Cardiac fibroblast (primary cell): ENCODE measurements around the gene MPL.

Source experiments
- DNase-seq, 2 donors: peaks; one replicate each; pipeline versions ENCODE4 v3.0.0 to v3.0.0-alpha.2; 2010; ENCODE audit warnings: low read depth in 2 of 2
- H3K4me3 ChIP-seq, 2 donors: replicated peaks in 1 of 2; 1 replicate in 1 of 2; 2 replicates in 1 of 2; pipeline ENCODE4 v1.5.1; 2011; ENCODE audit warnings: low read depth in 2 of 2, low read length in 2 of 2, mild to moderate bottlenecking in 2 of 2, moderate library complexity in 1 of 2
- TF ChIP-seq, protein P1 (sequence below): IDR thresholded peaks from one replicate; pipeline ENCODE4 v1.5.1; 2011; ENCODE audit warnings: low read depth, mild to moderate bottlenecking, low read length, inconsistent platforms

MPL gene

GRCh38 chr1:43372172-43372571 is 34.6 kb downstream of the MPL start:
- DNase-seq = peak in 1 of 2 donors; percentile 31
- no peak overlapping the region for H3K4me3 ChIP-seq
- TF ChIP-seq, protein P1, sequence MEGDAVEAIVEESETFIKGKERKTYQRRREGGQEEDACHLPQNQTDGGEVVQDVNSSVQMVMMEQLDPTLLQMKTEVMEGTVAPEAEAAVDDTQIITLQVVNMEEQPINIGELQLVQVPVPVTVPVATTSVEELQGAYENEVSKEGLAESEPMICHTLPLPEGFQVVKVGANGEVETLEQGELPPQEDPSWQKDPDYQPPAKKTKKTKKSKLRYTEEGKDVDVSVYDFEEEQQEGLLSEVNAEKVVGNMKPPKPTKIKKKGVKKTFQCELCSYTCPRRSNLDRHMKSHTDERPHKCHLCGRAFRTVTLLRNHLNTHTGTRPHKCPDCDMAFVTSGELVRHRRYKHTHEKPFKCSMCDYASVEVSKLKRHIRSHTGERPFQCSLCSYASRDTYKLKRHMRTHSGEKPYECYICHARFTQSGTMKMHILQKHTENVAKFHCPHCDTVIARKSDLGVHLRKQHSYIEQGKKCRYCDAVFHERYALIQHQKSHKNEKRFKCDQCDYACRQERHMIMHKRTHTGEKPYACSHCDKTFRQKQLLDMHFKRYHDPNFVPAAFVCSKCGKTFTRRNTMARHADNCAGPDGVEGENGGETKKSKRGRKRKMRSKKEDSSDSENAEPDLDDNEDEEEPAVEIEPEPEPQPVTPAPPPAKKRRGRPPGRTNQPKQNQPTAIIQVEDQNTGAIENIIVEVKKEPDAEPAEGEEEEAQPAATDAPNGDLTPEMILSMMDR = no peak

DNA sequence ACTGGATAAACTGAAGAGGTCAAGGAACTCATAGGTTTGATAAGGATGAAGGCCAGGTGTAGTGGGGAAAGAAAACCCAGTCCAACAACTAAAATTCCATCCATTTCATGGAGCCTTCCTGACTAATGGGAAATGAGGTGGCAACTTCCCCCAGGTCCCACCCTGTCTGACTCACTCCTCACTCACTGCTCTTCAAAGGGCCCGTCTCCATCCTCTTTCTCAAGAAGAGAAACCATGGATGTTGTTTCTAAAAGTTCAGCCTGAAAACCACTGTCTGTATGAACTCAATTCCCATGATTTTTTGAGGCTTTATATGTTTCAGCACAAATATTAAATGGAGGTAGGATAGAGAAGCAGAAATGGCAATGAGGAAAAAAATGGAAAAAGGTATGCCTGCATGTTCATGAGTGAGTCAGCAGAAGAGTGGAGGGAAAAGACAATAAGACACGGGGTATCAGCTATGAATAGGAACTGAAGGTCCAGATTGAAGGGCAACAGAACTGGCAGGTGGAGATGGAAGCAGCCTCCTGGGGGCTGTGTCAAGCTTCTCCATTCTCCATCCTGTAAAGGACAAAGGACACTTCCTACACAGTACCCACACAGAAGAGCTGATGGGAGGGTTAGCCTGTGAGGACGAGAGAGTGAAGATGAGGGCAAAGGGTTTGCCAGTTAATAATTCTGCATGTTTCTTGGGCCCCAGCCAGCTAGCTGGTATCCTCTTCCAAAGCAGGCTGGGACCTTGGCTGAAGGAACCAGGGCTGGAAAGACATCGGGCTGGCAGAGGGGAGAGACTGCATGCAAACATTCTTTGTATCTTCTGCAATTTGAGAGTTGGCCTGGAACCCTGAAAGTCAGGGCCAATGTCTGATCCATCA is 35.7 kb downstream of the MPL start:
- peak; percentile 62 to 91 for DNase-seq
- TF ChIP-seq, protein P1 = no peak
- H3K4me3 ChIP-seq = no peak overlapping the region

DNA sequence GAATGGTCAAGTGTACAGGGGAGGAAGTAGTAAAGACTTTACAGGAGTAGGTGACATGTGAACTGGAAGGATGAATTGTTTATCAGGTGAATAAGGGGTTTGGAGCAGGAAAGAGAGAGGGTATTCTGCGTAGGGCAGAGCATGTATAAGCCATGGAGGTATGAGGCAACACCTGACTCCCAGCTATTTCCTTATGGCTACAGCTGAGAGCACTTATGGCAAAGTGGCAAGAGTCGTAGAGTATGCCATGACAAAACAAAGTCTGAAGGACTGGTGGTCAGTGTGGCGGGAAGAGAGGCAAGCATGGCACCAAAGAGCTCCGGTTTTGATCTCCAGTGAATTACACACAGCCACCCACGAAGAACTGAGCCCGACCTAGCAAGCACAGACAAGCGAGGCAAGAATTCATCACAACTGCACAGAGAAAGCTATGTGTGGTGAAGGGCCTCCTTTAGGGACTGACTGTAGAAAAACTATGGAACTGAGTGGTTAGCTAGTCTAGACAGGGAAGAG is 39.2 kb downstream of the MPL start:
- H3K4me3 ChIP-seq = no peak overlapping the region
- no peak for DNase-seq
- TF ChIP-seq, protein P1 = no peak

DNA sequence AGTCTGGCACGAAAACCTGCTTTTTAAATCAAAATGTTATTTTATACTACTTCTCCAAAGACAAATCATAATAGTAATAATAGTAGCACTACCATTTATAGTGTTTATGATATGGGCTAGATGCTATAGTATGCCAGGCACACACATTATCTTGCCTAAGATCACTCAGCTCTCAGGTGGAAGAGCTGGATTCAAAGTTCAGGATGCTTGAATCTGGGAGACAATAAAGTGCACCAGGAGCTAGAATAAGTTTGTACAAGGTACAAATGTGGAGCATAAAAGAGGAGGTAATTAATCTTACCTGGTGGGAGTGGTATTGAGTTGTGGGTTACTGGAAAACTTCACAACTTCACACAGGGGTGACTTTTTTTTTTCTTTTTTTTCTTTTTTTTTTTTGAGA is 40.2 kb downstream of the MPL start:
- H3K4me3 ChIP-seq = no peak overlapping the region
- no peak for DNase-seq
- TF ChIP-seq, protein P1 = no peak

DNA sequence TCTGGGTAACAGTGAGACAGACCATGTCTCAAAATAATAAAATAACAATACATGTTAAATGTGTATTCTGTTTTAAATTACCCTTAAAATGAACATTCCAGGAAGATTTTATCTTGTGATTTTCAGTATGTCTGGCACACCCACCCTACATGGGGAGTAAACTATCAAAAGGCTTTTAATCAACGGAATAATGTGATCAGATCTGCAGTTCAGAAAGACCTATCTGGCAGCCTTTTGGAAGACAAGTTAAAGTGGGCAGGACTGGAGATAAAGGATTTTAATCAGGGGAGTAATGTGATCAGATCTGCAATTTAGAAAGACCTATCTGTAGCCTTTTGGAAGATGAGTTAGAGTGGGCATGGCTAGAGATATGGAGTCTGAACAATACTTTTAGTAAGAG is 41.9 kb downstream of the MPL start:
- TF ChIP-seq, protein P1 = no peak
- no peak overlapping the region for H3K4me3 ChIP-seq

DNA sequence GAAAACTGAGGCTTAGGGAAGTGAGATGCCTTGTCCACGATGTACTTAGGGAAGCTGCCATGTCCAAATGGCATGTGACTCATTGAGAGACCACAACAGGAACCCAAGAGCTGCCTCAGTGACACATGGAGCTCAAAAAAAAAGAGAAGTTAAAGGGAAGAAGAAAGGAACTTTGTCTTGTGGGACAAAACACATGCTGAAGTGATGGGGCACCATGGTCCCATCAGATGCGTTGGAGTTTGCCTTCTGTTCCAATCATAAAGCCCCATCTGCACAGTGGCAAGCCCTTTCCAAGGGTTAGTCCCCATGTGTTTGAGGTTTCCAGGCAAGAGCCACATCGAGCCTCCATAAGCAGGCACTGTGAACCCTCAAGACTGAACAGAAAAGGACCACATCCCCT is 44.0 kb downstream of the MPL start:
- DNase-seq = no peak
- TF ChIP-seq, protein P1 = no peak
- H3K4me3 ChIP-seq = no peak overlapping the region

More for the DNA sequence above, 41.9 kb downstream of the MPL start:
- DNase-seq = no peak
